Measurements from ENCODE around the gene DGKI.

DGKI gene

DNA sequence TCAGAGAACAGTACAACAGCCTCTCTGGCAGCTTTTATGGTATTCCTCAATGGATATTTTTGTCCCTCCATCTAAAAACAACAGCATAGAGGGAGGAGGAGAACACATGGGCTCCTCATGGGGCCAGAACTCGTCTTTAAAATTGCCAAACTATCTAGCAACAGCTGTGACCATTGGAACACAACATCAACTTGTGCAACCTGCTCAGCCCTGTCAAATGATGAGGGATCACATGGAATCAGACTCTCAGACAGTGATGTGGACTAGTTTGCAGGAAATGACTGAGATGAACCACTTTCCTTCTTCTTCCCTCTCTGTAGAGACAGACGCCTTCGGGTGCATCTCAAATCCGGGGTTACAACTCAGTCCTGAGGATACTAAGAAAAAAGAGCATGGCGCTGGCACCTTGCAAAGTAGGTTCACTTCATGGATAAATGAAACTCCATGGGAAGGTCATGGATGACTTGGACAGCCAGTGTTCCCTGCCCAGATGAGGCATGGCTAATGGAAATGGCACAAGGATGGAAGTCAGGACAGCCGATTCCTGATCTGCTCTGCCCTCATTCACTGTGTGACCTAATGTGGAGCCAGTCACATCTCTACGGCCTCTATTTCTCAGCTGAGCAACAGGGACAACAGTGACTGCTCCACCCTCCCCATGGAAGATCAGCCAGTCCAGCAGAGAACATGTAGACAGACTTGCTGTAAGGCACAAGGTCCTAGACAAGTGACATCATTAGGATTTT is 24.6 kb upstream of the DGKI start:
- no peak for DNase-seq (ENCODE audit: low read depth in 2 of 2)

DNA sequence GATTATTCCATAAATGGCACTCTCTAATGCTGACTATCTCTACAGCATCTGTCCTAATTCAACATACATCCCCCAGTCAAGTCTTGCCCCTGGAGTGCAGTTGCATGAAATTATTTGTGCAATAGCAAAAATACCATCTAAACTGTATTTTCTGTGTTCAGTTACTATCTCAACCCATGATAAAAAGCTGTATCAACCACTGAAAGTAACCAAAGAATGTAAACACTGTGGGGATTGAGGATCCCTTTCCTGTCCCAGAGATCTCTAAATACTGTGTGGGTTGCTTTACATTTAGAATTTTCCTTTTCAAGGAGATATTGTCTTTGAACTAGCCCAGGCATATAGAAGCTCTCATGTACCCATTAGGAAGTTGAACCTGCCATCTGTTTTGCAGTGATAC is 23.9 kb upstream of the DGKI start:
- DNase-seq (ENCODE audit: low read depth in 2 of 2), result no peak

DNA sequence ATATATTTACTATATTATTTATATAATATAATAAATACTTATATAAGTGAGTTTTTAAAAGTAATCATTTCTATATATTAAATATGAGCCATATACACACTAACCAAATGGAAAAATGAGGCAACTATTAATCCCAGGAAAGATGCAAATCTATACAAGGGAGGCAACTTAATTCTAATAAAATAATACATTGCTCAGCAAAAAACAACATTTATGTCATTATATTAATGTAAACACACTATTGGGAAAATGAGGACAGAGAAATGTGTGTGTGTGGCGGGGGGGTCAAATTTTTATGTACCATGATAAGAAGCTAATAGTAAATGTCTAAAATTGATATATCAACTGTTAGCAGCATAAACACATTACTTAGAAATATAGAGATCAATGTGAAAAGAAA is 23.3 kb upstream of the DGKI start:
- DNase-seq (ENCODE audit: low read depth in 2 of 2), result no peak

DNA sequence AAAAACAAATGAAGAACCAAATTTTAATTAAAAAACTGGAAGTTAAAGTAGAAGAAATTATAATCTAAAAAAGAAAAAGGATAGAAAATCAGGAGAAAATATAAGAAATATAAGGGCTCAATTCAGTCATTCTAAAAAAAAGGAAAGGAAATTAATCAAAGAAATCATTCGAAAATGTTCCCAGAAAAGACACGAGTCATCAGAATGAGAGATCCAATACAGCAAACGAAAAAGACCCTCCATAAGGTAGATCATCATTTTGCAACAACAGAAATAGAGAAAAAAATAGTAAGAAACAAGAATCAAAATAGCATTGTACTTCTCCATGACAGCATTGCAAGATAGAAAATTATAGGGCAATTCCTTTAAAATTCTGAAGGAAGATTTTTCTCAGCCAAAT is 22.5 kb upstream of the DGKI start:
- no peak for DNase-seq (ENCODE audit: low read depth in 2 of 2)

DNA sequence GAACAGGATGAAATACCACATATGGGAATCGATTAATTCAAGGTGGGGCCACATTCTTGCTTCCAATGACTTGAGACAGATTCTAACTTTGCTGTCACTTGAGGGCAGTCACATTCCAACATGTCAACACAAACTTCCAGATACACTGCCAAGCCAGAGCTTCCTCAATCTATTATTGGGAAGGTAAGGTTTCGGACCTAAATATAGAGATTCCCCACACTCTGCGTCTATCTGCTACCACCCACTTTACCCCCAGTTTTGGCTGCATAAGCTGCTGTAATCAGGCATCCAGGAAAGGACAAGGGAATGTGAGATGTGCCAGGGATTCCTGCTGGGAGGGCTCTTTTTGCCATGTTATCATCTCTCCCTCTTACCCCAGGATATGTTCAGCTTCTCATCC is 20.5 kb upstream of the DGKI start:
- DNase-seq (ENCODE audit: low read depth in 2 of 2), result no peak

DNA sequence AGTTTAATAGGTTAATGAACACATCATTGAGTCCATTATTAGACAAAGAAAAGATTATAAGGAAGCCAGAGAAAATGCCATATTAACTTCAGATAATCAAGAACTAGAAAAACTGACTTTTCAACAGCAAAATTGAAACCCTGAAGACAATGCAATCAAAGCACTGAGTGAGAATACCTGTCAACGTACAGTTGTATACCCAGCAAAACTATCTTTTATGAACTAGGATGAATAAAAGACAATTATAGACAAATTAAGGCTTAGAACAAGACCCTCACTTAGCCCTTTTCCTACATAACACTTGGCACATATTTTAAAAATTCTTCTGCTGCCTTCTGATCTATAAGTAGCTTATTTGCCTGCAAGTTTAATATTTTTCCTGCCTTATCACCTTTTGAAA is 19.0 kb upstream of the DGKI start:
- no peak for DNase-seq (ENCODE audit: low read depth in 2 of 2)

DNA sequence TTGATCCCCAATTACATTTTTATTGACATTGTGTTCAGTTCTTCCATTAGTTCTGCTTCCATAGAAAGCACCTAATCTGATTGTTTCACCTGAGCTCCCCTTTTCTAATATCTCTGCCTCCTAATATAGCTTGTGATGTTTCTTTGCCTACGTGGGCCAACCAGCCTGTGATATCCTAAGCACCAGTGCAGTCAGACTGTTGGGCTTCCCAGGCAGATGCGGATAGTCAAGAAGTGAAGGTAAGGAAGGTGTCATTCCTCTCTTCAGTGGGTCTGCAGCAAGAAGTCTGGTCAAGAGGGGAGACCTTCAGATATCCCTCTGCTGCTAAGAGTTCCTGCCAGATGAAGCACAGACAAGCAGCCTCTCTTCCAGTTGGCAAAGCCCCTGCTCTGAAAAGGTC is 16.2 kb upstream of the DGKI start:
- no peak for DNase-seq (ENCODE audit: low read depth in 2 of 2)

DNA sequence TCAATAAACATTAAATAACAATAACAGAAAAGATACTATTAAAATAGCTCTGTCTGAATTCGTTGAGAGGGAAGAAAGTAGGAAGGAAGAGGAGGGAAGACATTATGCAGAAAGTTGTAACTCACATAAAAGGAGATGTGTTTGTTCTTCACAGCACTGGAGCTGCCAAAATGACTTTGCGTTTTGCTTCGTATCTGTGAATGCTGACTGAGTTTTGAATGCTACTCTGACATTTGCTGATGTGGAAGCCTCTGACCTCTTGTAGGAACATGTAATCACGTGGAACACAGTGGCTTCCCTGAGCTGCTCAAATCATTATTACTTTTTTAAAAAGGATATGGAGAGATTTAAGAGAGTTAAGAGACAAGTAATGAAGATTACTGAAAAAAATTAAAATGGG is 15.6 kb upstream of the DGKI start:
- no peak for DNase-seq (ENCODE audit: low read depth in 2 of 2)

DNA sequence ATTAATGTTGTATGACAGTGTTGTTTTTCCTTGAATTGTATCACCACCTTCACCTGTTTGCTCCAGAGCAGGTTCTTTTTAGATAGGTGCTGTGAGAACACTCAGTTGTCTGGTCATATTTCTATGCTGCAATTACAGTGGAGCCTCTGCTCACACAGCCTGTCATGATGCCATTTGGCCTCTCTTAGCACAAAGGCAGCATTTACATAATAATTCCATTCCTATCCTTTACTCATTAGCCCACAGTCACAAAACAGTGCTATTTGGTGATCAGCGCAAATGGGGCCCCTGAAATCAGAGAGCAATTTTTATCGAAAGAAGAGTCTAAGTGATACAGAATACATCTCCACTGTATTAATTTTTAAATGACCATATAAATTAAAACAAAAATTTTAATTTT is 13.8 kb upstream of the DGKI start:
- no peak for DNase-seq (ENCODE audit: low read depth in 2 of 2)

DNA sequence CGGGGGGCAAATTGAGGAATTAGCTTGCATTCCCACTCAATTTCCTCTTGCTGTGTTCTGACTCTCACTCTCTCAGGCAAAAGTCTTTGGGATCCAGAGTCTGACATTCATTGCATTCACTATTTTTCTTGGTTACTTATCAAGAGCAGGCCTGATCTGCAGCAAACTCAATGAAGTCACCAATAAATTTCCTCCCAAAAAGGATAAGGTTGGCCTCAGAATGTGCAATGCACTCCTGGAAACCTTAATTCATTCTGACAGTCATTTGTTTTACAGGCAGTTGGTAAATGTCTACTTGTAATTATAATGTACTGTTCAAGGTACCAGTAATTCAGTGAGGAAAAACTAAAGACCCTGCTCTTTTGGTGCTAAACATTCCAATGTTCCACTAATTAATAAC is 6.3 kb upstream of the DGKI start:
- DNase-seq (ENCODE audit: low read depth in 2 of 2), result no peak

DNA sequence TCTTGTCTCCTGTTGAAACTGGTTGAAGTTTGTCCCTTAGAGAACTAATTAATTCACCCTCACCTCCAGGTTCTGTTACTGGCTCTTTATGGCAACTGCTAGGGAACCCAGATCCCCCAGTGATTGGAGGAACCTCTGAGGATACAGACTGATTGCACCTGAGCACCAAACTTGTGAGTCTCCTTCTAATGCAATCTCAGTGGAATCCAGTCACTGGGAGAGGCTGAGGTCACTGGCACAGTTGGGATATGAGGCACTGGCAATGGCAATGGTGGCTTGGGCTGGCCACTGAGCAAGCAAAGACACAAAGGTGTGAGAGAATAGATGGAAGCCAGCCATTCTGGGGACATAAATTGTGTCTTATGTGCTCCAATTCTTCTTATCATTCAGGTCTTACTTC is 5.3 kb upstream of the DGKI start:
- DNase-seq (ENCODE audit: low read depth in 2 of 2), result no peak

DNA sequence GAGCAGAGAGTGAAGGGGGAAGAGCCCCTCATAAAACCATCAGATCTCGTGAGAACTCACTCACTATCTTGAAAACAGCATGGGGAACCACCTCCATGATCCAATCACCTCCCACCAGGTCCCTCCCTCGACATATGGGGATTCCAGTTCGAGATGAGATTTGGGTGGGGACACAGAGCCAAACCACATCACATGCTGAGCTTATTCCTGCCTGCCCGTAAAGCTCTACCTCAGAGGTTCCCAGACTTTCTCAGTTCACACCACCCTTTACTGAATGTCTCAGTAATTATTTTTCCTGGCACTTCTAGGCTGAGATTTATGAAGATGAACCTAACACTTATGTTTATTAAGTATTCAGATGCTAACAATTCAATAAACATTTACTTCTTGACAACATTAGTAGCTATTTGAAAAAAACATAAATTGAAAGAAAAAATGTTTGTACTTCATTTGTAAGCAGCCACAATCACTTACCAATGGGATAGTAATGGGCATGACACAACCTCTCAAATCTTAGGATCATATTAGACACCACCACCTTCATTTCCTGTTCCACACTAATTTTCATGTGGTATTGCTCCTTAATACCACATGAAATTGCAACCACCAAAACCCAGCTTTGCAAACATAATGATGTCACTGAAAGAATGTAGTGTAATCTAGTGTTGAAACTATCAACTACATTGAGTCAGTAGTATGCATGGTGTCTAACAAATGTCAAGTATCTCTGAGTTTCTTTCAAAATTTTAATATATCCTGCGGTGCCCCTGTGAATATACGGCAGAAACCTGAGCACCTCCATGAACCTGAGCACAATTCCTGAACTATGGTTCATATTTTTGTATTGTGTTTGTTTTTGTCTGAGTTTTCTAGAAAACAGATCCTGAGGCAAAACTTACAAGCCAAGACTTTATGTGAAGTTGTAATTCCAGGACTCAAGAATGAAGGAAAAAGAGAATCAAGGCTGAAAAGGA is 4.5 kb upstream of the DGKI start:
- DNase-seq (ENCODE audit: low read depth in 2 of 2), result no peak

DNA sequence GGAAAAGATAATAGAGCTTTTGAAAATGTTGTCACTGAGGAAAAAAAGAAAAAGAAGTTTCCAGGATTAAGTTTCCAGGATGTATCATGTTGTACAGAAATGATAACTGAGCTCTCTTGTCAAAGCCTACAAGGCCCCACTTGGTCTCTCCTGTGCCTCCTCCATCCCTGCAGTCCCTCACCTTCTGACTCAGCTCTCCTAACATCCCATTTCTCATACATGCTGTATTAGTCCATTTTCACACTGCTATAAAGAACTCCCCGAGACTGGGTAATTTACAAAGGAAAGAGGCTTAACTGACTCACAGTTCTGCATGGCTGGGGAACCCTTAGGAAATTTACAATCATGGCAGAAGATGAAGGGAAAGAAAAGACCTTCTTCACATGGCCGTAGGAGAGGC is 3.8 kb upstream of the DGKI start:
- DNase-seq (ENCODE audit: low read depth in 2 of 2), result no peak

DNA sequence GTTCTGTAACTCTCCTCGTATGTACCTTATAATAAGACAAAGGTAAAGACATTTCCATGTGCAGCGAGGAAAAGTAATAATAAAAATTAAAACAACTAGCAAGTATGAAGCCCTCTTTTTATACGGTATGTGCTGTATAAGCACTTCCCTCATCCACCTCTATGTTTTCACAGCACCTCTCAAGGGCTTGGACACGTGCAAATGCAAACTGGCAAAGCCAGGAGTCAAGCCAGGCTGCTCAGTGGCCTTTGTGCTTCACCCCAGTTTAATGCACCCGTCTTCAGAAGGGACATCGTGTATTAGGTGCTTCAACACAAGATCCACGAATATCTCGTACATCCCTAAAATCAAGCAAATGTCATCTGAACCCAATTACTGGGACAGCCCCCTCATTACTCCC is 1.3 kb upstream of the DGKI start:
- DNase-seq (ENCODE audit: low read depth in 2 of 2), result no peak

DNA sequence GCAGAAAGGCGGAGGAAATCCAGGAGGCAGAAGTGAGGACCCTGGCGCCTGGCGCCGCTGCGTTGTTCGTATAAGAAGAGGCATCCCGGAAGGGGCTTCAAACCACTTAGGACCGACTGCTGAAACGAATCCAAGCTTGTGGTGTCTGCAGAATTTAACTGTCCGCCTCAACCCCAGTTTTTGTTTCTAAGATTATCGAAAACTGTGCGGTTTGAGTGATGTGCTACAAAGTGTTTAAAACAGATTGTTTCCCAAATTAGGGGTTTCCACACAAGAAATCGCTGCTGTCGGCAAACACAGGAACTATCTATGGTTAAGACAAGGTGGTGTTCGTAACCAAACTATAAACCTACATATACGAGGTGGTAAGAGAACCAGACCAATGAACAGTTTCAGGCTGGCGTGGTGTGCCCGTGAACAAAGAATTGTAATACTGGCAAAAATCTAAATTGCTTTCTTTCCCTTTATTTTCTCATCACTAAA is 835 bp upstream of the DGKI start:
- DNase-seq (ENCODE audit: low read depth in 2 of 2), result no peak

DNA sequence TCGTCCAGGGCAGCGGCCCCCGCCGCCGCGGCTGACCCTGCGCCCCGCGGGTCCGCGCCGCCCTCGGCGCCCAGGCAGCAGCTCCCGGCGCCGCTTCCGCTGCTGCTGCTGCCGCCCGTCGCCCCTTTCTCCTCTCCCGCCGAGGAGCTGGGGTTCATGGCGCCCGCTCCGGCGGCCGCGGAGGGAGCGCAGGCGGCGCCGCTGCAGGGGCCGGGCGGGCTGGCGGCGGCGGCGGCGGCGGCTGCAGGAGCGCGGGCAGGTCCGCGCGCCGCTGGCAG is 286 bp downstream of the DGKI start:
- DNase-seq (ENCODE audit: low read depth in 2 of 2), result no peak

DNA sequence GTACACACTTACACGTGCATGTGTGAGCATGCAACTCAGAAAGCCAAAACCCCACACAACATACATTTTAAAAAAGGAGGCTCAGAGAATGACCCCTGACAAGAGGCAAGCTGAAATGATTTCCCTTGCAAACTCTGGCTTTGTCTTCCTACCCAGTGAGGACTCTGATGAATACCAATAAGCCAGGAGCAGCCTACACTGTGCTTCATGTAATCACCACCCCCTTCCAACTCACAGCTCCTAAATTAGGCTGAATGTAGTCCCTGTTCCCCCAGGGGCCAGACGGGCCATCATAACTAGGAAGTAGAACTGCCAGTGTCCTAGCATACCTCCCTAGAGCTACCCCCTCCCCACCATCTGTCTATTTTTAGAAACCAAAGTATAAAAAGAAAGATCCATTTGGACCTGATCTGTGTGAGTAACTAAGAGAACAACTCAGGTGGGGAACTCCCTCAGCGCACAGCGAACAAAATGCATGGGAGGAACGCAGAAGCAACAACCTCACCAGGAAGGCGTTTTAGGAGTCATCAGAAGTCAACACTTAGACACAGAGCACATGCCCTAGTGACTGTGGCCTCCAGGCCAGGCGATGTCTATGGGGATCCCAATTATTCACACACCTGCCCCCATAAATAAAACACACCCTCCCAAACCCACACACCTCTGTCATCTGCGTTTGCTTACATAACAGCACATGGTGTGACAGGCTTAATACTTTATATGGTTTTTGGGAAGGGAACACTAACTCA is 1.9 kb downstream of the DGKI start:
- no peak for DNase-seq (ENCODE audit: low read depth in 2 of 2)

DNA sequence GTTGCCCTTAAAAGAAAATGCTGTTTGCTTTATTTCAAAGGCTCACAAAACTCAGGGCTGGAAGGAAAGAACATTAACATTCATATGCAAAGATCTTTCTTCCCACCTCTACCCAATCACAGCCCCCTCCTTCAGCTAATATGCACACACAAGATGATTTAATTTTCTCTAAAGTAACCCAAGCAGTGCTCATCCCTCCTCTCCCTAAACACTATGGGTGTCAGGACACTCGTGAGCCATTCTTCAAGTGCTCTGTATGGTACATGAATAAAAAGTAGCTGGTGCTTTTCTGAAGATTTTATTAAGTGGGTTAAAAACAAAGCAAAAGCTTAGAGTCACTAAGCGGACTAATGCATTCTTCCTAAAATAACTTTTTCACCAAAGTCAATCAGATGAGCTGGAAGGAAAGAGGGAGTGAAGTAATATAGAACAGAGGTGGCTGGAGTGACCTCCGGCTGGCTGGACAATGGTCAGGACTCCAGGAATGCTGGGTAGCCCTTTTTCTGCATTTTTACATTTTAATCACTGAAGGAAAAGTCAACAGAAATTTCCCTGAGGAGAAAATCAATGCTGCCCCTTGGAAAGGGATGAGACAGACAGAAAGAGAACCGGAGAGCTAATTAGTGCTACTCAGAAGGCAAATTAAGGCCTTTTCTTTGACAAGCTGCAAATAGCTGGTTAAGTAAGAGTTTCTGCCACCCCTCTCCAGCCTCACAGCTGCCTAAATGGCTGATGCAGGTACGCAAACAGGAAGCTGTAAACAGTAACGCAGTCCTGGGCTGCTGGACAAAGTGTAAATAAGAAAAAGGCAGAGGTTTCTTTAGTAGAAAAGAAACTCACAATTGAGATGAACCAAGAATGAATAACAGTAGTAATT is 6.6 kb downstream of the DGKI start:
- DNase-seq (ENCODE audit: low read depth in 2 of 2), result no peak

DNA sequence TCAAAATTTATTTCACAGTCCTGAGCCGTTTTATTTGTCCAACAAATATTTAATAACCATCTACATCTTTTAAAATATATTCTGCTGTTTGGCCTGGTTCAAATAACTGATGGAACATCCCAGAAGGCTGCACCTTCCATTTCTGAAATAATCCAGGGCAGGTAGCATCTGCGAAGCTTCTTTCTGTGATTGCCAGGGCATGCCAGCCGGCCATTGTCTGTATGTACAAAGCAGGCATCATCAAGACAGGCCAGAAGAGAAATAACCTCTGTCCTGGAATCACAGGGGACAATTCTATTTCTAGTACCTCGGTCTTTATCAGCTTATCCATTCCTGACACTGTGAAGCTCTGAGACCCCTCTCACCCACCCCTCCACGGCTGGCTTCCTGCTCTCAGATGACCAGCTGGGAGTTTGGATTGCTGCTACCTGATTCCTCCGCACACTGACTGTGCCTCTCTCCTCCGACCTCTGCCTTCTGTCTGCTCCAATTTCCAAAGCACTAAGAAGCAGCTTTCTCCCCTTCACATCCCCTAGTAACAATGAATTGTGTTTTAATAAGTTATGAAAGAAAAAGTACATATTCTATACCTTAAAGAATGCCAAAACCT is 8.0 kb downstream of the DGKI start:
- no peak for DNase-seq (ENCODE audit: low read depth in 2 of 2)

DNA sequence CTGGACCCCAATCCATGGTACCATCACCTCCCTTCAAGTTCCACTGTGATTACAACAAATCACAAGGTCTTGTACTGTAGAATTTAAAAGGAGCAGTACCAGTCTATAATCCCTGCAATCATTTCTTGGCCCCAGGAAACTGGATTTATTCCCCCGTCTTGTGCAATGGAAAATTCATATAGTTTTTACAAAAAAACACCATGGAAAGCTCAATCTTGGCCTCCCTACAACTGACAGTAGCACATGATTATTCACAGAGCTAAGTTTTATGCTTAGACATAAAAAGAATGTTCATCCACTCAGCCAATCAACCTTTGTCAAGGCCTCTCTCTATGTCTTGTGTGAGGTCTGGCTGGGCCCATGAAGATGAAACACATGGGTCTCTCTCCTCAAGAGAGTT is 10.2 kb downstream of the DGKI start:
- no peak for DNase-seq (ENCODE audit: low read depth in 2 of 2)

DNA sequence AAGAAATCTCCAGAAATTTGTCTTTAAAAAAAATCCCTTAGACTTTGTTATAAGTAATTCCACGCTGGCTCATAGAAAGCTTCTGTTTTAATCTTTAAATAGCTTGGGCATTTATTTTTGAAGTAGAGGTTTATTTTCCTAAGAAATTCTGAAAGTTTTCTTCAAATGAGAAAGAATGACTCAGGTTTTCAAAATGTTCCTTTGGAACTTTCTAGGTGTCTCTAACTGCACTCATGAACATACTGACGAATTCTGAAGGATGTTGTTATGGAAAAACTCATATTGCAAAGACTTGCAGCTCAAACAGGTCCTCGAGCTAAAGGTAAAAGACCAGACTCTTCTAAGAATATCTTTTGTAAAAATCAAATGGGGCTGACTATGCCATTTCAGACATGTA is 10.7 kb downstream of the DGKI start:
- no peak for DNase-seq (ENCODE audit: low read depth in 2 of 2)

All from stimulated activated CD4-positive, alpha-beta T cell treated with anti-CD3 and anti-CD28 coated beads, Interleukin-1b, Interleukin-23, amount 100 ng/mL, for 4 hours (primary cell).